HL-60/S4 treated with retinoic acid at 250 ng/mL for 4 days and 3 days (cell line): Measurements from ENCODE around the gene BIK.

Source experiments
- in situ Hi-C: fragments of 300-500 bp; cut with MboI; formaldehyde crosslinking; loops from 2 replicates; pipeline ENCODE4 v1.7.0; 2022; ENCODE audit warnings: low sequenced_read_pairs

Gene BIK, protein sequence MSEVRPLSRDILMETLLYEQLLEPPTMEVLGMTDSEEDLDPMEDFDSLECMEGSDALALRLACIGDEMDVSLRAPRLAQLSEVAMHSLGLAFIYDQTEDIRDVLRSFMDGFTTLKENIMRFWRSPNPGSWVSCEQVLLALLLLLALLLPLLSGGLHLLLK

DNA sequence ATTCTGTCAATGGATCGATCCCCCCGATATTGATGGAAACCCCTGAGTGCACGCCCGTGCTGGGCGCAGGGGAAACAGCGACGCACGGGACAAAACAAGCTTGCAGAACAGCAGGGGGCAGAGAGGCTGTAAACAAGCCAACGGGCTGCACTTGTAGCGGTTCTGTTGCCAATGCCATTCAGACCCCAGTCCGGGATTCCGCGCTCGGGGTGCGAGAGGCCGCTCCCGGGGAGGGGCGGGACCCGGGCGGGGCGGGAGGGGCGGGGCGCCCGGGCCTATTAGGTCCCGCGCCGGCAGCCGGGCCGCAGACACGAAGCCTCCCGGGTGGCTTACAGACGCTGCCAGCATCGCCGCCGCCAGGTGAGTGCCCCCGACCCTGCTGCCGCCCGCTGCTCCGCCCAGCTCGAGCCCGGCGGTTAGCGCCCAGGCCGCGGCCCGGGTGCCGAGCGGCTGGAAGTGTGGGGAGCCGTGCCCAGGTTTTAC, at the start of gene BIK:
BIK (plus strand) TSS at position 307 of the 483 bp plus-strand sequence. CDS start 13,273 bp downstream, outside the sequence.
- in situ Hi-C loops: no loop called here

DNA sequence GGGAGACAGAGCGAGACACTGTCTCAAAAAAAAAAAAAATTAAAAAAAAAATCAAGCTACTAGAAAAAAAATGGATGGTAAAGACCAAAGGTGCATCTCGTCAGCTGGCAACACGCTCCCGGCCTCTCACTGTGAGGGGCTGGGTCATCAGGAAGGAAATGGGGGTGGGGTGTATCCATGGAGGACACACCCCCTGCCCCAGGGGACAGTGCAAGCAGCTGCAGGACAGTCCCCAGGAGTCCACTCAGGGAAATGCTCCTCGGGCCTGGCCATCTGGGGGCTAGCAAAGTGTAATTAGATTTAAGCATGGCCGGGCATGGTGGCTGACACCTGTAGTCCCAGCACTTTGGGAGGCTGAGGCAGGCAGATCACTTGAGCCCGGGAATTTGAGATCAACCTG, 44.4 kb upstream of the BIK start:
- in situ Hi-C loops: no loop called here

DNA sequence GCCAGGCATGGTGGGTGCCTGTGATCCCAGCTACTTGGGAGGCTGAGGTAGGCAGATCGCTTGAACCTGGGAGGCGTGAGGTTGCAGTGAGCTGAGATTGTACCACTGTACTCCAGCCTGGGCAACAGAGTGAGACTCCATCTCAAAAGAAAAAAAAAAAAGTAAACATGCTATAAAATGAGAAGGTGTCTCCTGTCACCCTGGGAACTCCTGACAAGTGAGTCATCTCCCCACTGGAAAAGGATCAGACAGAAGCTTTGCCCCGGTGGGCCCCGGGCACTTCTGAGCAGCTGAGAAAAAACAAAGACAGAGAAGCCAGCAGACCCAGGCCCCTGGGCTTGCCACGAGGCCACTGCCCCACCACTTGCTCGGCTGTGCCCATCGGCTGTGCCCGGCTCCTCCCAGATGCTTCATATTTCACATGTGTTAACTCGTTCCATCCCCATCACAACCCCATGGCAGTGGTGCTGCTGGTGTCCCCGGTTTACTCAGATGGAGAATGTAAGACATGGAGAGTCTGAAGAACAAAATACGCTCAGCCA, 43.6 kb upstream of the BIK start:
- in situ Hi-C loops: no loop called here

DNA sequence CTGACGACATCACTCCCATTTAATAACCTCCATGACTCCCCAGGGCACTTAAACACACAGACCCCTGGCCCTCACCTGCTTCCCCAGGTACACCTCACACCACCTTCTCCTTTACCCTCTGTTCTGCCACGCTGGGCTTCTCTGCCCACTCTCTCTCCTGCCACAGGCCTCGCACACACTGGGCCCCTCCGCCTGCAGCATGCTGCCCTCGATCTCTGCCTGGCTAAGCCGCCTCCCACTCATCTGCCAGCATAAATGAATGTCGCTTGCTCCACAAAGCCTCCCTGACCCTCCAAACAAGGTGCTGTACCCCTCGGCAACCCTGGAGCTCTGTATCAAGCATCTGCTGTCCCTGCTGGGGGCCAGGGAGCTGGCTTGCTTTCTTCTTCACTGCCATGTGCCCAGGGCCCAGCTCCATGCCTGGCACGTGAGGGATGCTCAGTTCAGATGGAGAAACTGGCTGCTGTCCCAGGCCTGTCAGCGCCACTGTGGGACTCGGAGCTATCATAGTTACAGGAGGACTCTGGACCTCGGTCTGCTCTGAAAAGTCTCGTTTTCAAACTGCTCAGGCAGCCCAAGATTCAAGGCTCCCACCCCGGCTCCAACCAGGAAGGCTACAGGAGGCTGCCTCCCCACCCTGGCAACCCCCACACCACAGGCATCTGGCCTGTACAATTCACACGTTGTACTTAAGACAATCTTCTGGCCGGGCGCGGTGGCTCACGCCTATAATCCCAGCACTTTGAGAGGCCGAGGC, 33.3 kb upstream of the BIK start:
- in situ Hi-C loops: no loop called here

DNA sequence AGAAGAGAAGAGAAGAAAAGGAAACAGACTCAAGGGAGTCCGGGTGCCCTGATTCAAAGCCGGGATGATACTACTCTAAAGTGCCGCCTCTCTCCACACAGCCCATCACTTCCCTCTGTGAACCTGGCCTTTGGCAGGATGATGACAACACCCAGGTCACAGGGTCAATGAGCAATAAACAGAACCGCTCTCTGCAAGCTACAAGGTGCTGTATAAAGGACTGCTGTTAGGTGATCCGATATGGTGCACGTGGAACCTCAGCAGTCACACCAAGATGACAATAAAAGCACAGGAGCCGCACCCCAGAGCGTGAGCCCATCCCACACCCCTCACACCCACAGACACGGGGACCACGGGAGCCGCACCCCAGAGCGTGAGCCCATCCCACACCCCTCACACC, 32.0 kb upstream of the BIK start:
- in situ Hi-C loops: no loop called here

DNA sequence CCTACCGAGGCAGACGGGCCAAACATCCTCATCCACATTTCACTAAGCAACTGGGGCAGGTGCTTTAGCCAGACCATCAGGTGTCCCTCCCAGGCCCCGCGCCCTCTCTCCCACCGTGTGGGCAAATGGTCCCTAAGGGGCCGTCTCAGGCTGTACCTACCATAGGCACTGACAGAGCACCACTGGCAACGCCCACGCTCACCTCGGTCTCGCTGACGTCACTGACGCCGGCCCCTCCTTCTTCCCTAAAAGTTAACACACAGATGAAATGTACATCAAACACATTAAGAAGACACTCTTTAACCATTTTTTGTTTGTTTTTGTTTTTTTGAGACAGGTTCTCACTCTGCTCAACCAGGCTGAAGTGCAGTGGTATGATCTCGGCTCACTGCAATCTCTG, 30.8 kb upstream of the BIK start:
- in situ Hi-C loops: no loop called here

DNA sequence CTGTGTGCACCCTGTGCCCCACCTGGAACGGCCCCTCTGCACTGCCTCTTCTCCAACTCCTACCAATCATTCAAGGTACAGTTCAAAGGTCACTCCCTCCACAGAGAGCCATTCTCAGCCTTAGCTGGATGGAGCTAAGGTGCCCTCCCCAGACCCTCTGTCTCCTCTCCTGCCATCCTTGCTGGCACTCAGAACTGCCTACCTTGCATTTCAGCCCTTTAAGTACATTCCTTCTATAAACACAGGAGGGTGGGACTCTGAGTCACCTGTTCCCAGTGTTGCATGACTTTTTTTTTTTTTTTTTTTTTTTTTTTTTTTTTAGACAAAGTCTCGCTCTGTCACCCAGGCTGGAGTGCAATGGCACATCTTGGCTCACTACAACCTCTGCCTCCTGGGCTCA, 29.9 kb upstream of the BIK start:
- in situ Hi-C loops: no loop called here

DNA sequence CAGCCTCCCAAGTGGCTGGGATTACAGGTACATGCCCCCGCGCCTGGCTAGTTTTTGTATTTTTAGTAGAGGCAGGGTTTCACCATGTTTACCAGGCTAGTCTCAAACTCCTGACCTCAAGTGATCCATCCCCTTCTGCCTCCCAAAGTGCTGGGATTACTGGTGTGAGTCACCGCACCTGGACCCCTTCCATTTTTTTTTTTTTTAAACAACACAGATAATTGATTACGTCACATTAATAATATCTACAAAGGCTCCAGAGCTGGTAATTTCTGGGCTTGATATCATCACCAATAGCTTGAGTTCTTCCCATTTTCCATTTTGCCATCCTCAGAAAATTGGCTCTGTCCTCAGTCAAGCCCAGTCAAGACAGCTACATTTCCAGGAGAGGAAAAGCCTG, 28.6 kb upstream of the BIK start:
- in situ Hi-C loops: no loop called here

DNA sequence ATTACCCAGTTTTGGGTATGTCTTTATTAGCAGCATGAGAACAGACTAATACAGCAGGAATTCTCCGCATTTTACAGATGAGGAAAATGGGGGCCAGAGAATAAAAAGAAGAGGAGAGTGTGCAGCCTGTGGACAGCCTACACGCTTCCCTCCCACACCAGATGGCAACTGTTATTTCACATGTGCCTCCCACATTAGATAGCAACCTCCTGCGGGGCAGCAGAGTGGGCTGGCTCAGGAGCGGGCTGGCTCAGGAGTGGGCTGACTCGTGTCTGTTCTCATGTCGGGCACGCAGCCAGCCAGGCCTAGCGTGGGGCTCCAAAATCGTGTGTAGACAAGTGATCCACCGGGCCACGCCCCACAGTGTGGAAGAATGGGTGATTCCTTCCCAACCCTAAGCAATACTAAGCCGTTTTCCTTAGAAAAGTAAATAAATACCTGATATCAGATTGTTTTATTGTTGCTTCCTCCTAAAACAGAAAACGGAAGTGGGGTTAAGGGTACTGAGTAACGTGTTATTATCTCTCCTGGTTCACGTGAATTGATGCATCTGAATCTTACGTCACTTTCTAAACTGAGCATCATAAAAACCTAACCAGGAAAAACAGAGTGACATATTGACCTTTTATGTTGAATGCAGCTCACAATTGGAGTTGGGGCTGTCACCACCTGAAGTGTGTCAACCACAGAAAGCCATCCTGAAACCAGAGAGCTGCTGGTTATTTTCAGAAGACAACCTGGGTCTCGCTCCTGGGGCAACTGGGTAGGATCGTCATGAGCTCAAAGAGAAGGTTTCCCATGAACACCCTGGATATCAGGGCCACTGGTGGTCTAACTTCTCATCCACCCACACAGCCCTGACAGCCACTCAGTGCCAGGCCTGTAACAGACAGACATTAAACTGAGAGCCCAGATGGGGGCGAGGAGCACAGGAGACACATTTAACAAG, 24.6 kb upstream of the BIK start:
- in situ Hi-C loops: no loop called here

DNA sequence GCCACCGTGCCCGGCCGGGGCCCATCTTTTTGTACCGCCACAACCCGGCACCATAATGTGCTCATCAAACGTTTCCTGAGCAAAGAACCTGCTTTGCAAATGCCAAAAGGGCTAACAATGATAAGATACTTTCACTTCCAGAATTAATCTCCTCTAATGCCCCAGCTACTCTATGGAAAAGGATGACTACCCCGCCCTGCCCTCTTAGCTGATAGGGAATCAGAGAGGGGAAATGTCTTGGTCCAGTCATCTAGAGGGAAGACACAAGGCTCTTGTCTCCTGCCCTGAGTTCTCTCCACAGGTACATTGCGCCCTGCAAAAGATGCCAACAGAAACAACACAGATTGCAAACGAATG, 21.9 kb upstream of the BIK start:
- in situ Hi-C loops: no loop called here

DNA sequence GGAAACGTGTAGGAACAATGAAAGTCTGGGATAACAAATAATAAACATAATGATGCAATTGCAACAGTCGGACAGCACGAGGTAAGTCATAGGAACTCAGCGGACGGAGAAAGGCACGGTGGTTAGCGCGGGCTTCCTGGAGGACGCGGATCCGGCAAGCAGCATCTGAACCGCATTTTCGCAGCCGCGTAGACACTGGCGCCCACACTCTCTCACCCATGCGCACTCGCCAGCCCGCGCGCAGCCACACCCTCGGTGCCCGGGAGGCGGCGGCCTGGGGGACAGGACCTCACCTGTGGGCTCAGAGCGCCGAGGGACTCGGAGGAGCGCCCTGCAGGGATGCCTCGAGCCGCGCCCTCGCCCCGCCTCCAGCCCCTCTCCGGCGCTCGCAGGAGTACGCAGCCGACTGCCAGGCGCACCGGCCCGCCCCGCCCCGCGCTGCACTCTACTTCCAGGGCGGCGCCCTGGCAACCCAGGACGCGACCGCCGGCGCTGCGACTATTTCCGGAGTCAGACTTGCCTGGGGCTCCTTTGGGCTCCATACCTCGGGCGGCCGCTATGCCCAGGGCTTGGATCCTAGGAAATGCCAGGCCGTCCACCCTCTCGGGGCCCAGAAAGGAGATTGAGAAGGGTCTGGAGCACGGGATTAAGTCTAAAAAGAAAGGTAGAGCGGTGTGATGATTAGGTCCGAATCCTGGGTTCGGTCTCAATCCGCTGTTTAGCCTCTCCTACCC, 21.4 kb upstream of the BIK start, which contains the start of gene TTLL1:
TTLL1 (minus strand) TSS at position 408 of the 734 bp plus-strand sequence. CDS start 13,805 bp downstream, outside the sequence.
- in situ Hi-C loops: no loop called here

DNA sequence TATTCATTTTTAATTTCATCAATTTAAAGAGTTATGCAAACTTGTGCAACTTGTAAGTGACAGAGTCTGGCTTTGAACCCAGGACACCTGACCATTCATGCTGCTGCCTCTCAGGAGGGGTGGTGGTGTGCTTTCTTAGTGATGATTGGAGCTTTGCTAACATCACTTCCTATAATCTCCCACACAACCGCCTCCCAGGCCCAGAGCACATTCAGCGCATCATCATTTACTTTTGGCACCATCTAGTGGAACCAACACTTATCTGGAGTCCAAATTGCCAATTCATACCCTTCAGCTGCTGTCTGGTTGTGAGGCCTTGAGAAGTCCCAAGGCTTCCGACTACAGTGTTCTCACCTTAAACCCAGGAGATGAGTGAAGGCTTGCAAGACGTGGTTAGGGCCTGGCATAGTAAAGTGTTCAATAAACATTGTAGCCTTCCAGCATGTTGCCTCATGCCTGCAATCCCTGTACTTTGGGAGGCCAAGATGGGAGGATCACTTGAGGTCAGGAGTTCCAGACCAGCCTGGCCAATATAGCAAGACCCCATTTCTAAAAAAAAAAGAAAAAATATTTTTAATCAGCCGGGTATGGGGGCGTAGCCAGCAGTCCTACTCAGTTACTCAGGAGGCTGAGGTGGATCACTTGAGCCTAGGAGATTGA, 20.3 kb upstream of the BIK start:
- in situ Hi-C loops: no loop called here

DNA sequence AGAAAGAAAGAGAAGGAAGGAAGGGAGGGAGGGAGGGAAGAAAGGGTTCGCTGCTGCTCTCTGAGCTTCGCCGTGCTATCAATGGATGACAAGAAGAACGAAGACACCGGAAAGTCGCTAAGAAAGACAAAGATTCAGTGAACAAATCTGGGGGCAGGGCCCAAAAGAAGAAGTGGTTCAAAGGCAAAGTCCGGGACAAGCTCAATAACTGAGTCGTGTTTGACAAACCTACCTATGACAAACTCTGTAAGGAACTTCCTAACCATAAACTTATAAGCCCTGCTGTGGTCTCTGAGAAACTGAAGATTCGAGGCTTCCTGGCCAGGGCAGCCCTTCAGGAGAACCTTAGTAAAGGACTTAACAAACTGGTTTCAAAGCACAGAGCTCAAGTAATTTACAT, 18.5 kb upstream of the BIK start:
- in situ Hi-C loops: no loop called here

DNA sequence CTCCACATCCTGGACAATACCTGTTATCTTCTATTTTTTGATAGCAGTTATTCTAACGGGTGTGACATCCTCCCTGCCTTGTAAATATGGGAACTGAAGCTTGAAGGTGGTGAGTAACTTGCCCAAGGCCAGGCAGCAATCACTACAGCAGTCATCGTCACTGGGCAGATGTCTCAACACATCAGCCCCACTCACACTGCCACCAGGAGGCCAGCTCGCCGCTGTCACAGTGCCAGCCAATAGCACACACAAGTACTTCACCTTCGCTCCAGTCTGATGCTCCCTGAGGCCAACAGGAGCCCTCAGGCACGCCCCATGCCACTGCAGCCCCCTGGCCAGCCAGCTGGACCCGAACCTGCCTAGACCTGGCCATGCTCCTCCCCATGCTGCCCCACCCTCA, 16.5 kb upstream of the BIK start:
- in situ Hi-C loops: no loop called here

DNA sequence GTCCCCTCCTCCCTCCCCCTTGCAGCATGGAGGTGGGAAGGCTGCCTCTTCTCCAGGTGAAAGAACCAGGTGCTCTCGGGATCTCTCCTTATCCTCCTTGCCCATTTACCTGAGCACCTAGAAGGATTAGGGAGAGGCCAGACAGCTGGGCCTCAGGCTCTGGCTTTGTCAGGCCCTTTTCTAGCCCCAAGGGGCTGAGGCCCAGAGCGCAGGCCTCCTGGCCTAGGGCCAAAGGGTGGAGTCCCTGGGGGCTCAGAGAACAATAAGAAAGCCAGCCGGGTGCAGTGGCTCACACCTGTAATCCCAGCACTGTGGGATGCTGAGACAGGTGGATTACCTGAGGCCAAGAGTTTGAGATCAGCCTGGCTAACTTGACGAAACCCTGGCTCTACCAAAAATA, 16.0 kb upstream of the BIK start:
- in situ Hi-C loops: no loop called here

DNA sequence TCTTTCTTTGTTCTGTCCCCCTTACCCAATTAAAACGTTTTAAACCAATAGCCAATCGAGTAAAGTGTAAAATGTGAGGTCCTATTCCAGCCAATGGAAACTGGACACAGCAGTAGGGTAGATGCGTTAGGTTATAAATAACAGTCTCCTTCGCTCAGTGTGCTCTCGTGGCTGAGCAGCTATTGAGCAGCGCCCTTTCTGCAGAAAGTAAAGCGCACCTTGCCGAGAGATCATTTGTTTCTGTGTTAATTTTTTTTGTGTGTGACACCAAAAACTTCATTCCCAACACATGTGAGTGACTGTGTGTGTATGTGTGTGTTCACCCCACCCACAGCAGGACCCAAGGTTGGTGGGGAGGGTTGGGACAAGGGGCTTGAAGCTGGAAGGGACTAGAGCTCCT, 14.1 kb upstream of the BIK start:
- in situ Hi-C loops: no loop called here

DNA sequence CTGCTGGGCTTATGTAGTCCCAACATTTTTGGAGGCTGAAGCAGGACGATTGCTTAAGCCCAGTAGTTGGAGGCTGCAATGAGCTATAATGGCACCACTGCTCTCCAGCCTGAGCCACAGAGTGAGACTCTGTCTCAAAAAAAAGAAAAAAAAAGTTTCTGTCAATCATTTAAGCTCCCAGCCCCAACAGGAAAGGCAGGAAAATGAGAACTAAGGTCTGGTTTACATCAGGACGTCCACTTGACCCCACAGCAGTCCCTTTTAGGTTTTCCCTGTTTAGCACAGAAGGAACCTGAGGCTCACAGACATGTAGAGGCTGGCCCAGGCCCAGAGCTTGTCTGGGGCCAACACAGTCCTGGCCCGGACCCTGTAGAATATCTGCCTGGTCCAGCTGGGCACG, 12.2 kb upstream of the BIK start:
- in situ Hi-C loops: no loop called here

DNA sequence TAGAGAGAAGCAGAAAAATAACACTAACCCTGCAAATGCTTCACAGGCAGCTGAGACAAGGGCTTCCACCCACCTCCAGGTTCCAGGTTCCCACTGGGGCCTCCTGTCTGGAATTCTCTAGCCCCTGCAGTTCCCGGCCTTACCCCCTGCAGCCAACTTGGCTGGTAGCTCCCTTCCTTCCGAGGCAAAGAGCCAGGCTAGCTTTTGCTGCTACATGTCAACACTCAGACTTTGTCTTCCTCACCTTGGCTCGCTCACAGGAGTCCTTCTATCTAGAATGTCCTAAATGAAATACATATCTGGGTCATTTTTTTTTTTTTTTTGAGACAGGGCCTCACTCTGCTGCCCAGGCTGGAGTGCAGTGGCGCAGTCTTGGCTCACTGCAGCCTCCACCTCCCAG, 11.5 kb upstream of the BIK start:
- in situ Hi-C loops: no loop called here

DNA sequence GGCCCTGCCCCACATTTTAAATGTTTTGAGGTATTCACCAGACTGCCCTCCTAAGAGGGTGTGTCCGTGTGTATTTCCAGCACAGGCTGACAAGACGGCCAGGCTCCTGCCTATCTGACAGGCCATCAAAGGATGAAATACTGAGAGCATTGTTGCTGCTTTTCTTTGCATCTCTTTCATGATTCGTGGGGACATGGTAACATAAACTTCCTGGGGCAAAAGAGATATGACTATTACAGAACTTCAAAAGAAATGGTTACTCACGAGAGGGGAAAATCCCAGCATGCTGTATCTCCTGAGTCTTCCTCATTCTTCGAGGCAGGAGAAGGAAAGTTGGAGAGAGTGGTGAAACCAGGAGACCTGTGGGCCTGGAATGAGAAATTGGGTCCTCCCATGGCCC, 10.3 kb upstream of the BIK start:
- in situ Hi-C loops: no loop called here

DNA sequence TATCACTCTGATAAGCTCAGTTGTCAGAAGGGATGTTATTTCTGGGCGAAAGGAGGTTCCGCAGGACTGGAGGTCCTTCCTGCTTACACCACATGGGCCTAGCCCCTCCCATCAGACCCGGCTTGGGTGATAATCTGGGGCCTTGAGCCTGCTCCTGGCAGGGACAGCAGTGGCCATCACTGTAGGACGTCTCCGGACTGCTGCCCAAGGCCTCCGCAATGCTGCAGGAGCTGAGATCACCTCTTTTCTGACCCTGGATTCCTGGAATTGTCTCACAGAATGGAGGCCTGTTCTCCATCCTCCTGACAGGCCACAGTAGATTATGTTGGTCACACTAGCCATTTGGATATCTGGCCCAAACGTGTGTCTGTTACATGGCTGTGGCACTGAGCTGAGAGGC, 9.2 kb upstream of the BIK start:
- in situ Hi-C loops: no loop called here
